Measurements from ENCODE around the gene STRIT1.

STRIT1 gene

DNA sequence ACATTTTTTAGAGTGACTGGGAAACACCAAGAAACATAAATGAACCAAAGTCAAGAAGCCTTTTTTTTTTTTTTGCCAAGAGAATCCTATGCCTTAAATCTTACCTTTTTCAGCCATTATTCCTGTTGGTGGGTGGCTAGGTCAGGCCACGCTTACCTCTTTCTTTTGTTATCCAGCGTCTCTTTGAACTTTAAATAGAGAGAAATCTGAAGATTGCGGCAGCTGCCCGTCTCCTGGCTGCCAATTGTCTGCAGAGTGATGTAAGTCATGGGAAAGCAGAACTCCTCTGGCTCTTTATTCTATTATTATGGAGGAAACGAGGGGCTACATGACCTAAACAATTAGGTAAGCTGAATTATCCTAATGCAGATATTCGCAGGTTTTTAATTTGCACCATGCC lies at the start of gene STRIT1:
Gene STRIT1 (minus strand): TSS at position 168 of the 400 bp plus-strand sequence.
- TF ChIP-seq, protein P1, sequence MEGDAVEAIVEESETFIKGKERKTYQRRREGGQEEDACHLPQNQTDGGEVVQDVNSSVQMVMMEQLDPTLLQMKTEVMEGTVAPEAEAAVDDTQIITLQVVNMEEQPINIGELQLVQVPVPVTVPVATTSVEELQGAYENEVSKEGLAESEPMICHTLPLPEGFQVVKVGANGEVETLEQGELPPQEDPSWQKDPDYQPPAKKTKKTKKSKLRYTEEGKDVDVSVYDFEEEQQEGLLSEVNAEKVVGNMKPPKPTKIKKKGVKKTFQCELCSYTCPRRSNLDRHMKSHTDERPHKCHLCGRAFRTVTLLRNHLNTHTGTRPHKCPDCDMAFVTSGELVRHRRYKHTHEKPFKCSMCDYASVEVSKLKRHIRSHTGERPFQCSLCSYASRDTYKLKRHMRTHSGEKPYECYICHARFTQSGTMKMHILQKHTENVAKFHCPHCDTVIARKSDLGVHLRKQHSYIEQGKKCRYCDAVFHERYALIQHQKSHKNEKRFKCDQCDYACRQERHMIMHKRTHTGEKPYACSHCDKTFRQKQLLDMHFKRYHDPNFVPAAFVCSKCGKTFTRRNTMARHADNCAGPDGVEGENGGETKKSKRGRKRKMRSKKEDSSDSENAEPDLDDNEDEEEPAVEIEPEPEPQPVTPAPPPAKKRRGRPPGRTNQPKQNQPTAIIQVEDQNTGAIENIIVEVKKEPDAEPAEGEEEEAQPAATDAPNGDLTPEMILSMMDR (IDR thresholded peaks at IDR 0.05; ENCODE audit: low read depth, low read length): no peak
- DNase-seq (ENCODE audit: extremely low read depth, low read depth): no peak

- DNase-seq (ENCODE audit: extremely low read depth, low read depth): no peak
- TF ChIP-seq, protein P1 (IDR thresholded peaks at IDR 0.05; ENCODE audit: low read depth, low read length): no peak
Measured at GRCh38 chr3:155342344-155342743, 48.9 kb upstream of the STRIT1 start.

- DNase-seq (ENCODE audit: extremely low read depth, low read depth): no peak
- TF ChIP-seq, protein P1 (IDR thresholded peaks at IDR 0.05; ENCODE audit: low read depth, low read length): no peak
Measured at GRCh38 chr3:155339052-155339451, 45.6 kb upstream of the STRIT1 start.

DNA sequence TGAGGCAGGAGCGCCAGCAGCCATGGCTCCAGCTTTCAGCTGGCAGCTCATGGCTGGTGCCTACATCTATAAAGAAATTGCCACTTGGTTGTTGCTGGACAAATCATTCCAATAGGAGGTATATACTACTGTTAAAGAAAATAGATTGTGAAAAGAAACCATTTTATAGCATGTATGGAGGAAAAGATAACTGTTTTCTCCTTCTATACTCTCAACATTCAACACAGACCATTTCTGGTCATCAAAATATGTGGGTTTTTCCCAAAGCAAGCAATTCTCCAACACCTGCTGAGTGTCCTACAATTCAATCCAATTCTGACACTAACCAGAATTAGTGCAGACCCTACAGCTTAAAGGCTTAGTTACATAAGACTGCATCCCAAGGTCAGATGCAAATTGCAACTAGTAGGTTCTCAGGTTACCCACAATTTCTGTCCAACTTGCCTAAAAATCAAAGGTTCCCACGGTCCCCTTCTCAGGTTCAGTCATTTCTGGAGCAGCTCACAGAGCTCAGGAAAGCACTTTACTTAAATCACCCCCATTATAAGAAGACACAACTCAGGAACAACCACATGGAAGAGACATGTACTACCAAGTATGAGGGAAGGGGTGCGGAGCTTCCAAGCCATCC lies 42.4 kb upstream of the STRIT1 start:
- TF ChIP-seq, protein P1 (IDR thresholded peaks at IDR 0.05; ENCODE audit: low read depth, low read length): no peak
- no peak for DNase-seq (ENCODE audit: extremely low read depth, low read depth)

DNA sequence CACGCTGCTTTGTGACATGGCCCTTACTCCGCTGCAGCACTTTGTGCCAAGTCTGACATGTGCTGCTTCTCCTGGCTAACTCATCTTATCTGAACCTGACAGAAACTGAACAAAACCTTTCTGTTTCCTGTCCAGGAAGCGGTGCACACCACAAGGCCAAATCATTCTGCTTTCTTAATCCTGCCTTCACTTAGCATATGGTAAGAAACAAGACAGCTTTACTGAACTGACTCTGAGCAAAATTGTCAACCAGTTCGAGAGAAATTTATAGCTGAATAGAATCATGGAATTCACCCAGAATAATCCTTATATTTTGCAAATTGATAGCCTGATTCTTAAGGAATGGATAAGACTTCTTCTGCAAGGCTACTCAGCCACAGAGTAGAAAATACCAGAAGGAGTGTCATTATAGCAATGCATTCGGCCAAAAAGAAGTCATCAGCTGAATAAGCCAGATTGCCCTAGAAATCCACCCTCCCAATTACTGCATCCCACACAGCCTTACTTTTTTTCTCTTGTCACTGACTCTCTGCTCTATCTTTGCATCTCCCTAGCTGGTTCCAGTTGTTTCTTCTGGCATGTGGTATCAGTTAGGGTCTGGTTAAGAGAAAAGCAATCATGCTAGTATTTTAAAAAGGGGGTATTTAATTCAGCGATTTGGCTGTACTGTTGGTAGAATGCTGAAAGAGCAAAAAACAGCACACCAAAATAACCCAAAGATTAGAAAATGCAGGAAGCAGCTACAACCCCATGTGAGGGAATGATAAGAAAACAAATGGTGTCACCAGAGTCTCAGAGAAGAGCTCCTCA lies 41.6 kb upstream of the STRIT1 start:
- TF ChIP-seq, protein P1 (IDR thresholded peaks at IDR 0.05; ENCODE audit: low read depth, low read length): no peak
- DNase-seq (ENCODE audit: extremely low read depth, low read depth): no peak

- no peak for DNase-seq (ENCODE audit: extremely low read depth, low read depth)
- TF ChIP-seq, protein P1 (IDR thresholded peaks at IDR 0.05; ENCODE audit: low read depth, low read length): no peak
Measured at GRCh38 chr3:155334215-155334913, 40.9 kb upstream of the STRIT1 start.

DNA sequence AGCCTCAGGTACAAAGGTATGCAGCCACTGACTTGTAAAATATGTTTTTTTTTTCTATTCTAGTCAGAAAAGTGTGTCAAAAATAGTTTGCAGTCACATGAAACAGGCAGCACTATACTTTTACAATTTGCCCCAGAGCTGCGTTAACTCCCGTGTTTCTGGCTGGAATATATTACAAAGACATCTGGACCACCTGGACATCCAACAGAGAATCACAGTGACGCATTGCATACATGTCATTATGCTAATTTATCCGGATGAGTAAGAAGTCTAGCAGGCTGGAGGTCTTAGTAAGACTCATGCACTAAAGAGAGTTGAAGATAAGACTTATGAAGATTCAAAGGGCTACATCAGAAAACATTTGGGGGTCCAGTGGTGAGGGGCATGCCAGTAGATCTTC lies 39.2 kb upstream of the STRIT1 start:
- TF ChIP-seq, protein P1 (IDR thresholded peaks at IDR 0.05; ENCODE audit: low read depth, low read length): no peak
- no peak for DNase-seq (ENCODE audit: extremely low read depth, low read depth)

Measured in AG09319 (cell line).